ENCODE results near the gene STEAP1B. TPM values are rescaled to one million over a fixed set of nuclear protein-coding genes. Genes with fewer than 3 reads are reported as not detected.
"Not testable (repeated sequence)": the region's sequence is repeated elsewhere in the genome, so short reads cannot be mapped to it uniquely, and the experiment has no call there.

The STEAP1B gene
- total RNA-seq, 1 donor from 2014 or later, result 0.39 TPM

DNA sequence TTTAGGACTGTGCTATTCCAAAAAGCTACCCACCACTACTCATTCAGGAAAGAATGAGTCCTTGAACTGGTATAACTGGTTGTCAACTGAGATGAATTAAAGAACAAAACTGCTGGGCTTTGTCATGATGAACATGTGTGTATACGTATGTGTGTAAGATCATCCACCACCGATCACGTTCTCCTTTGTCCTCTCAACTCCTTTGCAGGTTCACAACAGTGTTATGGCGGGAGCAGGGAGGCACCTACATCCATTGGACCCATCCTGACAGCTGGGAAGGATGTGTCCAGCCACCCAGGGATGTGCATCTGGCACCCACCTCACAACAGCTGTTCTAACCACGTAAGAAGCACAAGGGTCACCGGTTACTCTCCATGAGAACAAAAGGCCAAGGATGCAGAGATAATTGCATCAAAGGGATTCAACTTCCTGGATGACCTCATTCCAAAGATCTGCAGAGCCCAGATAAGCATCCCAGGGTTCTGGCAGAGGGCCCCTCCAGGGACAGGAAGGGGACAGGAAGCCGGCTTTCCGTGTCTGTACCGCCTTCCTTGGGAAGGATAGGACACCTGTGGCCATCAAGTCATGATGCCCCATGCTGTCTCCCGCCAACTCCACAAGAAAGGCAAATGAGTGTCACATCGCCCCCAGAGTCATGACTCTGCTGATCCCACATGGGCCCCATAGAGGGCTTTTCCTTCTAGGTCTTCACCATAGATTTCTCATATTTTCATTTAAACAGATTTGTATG is 66.1 kb downstream of the STEAP1B start:
- intact Hi-C loops (cut with micrococcal nuclease), result no loop called here

DNA sequence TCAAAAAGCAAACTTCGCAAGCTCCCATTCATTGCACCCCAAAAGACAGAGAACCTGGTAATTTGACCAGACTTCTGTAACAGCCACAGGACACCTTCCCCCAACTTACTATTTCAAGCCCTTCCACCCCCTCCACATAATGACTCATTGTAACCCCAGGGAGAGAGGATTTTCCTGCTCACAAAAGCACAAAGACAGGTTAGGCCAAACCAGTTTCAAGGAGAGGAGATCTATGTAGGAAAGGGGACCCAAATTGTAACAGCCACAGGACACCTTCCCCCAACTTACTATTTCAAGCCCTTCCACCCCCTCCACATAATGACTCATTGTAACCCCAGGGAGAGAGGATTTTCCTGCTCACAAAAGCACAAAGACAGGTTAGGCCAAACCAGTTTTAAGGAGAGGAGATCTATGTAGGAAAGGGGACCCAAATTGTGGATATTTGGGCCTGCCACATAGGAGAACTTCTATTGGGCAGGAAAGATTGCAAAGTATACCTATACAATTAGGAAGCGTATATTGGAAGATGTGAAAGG is 66.8 kb downstream of the STEAP1B start:
- intact Hi-C loops (cut with micrococcal nuclease), result not testable (repeated sequence)

DNA sequence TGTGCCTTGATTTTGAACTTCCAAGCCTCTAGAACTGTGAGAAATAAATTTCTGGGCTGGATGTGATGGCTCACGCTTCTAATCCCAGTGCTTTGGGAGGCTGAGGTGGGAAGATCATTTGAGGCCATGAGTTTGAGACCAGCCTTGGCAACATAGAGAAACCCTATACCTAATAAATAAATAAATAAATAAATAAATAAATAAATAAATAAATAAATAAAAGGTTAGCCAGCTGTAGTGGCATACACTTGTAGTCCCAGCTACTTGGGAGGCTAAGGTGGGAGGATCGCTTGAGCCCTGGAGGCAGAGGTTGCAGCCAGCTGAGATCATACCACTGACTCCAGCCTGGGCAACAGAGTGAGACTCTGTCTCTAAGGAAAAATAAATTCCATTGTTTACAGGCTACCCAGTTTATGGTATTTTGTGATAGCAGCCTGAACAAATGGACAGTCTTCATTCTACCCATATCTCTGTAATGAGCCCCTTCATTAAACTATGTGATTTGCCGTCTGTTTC is 67.7 kb downstream of the STEAP1B start:
- intact Hi-C loops (cut with micrococcal nuclease), result no loop called here

DNA sequence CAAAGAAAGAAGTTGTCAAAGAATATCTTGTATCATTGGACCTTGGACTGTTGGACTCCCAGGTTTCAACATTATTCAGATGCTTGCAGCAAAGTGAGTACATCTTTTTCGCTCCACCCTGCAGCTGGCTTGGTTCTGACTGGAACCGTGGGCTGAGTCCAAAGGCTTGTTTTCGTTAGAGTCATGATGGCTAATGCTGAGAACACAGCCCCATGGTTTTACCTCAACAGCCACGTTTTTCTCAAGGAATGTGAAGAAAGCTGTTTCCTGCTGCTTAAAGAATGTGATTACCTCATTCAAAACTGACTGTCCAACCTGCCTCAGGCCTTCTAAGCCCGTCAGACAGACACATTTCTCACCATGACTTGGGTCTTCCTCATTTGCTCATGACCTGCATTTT is 69.5 kb downstream of the STEAP1B start:
- intact Hi-C loops (cut with micrococcal nuclease), result no loop called here

DNA sequence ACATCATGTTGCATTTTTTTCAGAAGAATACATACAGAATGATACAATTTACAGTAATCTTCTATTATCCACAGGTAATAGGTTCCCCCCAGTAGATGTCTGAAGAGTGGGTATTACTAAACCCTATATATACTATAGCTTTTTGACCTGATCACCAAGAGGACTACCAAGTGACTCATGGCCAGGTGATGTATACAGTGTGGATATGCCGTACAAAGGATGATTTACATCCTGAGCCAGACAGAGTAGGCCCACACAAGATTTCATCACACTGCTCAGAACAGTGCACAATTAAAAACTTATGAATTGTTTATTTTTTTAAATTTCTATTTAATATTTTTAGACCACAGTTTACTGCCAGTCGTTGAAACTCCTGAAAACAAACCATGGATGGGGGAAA is 70.6 kb downstream of the STEAP1B start:
- intact Hi-C loops (cut with micrococcal nuclease), result no loop called here

DNA sequence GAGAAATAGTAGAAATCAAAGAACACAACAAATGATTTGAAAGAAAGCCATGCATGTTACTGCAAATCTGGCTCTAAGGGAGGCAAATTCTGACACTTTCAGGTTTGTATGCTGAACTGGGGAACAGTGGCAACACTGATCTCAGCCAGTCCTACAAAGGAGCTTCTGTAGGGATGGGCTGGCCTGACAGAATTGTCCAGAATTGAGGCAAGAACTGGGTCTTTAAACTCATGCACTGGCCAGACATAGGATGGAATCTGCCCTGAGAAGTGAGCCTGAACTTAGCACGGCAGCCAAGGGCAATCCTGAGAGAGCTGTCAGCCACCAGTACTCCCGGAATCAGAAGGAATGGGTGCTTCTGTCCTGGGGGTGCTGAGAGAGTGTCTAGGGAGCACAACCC is 72.1 kb downstream of the STEAP1B start:
- intact Hi-C loops (cut with micrococcal nuclease), result no loop called here

DNA sequence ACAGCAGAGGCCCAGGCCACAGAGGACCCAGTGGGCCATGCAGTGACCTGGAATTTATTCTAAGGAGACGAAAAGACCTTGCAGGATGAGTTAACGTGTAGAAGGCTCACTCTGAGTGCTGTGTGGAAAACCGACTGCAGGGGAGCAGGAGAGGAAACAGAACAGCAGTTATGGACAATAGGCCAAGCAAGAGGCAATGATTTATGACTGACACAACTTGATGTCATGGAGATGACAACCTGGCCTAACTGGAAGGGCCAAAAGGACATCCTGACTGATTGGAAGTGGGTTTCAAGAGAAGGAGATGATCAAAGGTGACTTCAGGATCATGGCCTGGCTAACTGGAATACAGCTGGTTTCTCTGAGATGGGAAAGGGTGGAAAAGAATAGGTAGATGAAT is 72.9 kb downstream of the STEAP1B start:
- intact Hi-C loops (cut with micrococcal nuclease), result no loop called here

DNA sequence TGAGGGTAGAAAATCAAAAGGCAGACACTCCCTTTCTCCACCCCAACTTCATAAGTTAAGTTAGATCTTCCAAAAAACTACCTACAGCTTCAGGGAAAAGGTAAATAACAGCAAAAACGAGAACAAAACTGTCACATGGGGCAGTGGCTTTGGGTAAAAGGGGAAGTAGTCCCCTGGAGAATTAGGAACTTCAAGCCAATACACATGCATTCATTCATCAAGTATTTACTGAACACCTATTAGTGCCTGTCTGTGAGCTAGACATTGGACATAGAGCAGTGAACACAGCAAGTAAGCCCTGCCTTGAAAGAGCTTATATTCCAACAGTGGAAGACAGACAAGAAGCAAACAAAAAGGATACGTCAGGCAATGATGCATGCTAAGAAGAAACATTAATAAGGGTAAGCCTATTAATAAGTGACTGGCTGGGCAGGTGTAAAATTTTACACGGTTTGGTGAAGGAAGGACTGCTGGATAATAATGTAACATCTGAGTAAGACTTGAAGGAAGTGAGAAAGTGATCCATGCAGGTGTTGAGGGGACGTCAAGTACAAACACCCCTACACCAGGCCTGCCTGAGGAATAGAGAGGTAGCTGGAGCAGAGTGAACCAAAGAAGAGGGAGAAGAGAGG is 73.4 kb downstream of the STEAP1B start:
- intact Hi-C loops (cut with micrococcal nuclease), result no loop called here

DNA sequence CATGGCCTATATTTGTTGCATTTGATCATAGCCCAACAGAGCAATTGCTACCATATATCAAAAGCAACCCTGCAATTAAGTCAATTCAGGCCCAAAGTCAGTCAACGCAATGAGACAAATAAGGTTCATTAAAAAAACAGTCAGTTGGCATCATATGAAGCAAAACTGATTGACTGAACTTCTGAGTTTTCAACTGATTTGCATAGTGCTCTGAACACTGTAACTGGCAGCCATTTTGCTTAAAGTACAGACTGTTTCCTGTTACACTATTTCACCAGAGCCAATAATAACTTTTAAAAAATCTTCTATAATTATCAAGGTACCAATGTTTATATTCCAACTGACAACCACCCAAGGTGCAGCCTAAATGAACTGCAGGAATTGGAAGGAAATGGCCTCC is 74.6 kb downstream of the STEAP1B start:
- intact Hi-C loops (cut with micrococcal nuclease), result no loop called here

DNA sequence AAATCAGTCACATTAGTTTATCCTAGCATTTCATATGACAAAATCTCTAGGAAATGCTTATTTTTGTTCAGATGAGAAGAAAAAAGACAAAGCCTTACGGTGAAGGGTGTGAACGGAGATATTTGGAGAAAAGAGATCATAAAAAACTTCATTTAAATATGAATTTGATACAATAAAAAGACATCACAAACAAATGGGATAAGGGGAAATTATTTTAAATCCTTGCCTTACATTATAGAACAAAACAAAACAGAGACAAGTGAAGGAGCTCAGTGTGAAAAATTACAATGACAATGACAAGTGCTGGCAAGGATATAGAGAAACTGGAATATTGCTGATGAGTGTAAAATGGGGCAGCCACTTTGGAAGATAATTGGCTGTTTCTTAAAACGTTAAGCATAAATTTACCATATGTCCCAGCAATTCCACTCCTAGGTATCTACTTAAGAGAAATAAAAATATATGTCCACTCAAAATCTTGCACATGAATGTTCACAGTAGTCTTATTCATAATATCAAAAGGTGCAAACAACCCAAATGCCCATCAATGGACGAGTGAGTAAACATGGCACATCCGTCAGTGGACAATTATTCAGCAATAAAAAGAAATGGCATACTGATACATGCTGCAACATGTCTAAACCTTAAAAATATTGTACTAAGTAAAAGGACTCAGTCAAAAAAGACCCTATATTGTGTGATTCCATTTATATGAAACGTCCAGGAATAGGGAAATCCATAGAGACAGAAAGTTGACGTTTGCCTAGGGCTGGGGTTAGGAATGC is 77.0 kb downstream of the STEAP1B start:
- intact Hi-C loops (cut with micrococcal nuclease), result no loop called here

DNA sequence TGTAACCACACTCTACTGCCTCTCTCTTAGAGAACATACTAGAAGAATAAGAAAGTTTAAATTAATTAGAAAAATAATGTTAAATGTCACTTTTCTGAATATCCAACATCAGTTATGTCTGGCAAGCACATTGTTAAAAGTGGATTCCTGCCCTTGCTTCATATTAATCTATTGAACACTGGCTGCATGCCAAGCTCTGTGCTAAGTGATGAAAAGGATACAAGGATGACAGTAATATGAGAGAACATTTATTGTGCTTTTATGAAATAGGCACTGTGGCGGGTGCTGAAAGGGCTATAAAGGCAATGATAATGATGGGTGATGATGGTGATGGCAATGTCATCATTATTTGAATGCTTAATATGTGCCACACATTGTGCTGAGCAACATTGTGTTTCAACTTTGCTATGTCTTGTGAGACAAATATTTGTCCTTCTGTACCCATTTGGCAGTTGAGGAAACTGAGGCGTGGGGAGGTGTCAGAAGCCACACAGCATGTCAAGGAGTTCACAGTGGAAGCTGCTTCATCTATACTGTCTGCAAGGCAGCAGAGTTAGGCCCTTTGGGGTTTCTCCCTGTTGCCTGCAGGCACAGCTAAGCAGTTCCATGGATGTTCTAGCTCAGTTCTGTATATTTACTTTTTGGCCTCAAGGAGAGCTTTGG is 78.9 kb downstream of the STEAP1B start:
- intact Hi-C loops (cut with micrococcal nuclease), result no loop called here

DNA sequence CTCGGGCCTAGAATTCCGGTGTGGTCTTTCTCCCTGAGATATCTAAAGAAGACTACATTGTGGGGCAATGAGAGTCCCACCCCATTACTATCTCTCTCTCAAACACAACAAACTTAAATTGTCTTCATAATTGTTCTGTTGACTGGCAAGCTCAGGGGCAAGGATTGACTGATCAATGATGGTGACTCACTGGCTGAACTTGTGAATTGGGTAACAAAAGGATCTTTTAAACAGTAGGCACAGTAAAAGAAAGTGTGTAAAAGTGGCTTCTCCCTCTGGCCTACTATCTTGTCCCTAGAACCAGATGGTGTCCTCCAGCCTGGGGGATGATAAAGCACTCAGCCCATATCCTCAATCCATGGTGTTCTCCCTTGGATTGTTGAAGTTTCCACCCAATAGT is 80.0 kb downstream of the STEAP1B start:
- intact Hi-C loops (cut with micrococcal nuclease), result no loop called here

DNA sequence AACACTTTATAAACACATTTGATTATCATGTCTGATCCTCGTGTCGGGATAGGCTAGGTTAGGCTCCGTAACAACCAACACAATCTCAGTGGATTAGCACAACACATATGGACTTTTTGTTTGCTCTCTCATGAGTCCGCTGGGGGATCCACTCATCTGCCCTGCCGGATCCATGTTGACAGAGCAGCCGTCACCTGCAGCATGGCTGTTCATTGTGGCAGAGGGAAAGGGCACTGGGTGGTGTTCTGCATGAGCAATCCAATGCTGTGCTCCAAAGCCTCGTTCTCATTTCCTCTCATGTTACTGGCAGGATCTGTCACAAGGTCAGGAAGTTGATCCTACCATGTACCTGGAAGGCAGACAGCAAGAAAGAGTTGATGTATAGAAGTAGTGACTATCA is 80.5 kb downstream of the STEAP1B start:
- intact Hi-C loops (cut with micrococcal nuclease), result no loop called here

DNA sequence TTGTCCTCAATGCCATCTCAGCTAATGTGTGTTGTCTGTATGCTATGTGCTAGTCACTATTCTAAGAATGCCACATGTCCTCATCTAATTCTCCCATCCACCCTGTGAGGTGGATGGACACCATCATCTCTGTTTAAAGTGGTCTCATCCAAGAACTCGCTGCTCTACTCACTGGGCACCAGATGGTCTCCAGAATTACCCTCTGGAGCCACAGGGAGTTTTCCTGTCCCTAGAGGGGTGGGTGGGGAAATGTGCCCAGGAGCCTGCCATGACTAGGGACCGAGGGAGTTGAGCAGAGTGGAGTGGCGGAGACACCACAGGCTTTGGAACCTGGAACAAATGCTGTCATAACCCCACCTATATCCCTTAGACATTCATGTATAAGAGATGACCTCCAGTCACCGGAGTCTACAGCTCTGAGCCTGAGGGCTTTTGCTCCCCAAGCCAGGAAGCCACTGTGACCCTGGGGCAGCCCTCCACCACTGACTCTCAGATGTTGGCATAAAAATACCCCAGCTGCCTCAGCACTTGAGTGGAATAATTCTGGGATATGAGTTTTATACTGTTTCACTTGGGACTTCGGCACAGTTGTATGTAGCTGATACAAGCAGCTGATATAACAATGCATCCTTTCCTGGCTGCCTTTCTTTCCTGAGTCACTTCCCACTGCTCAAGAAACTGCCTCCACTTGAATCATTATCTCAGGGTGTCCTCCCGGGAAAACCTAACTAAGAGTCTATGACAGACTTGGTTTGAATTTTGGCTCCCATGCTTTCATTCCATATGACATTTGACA is 81.5 kb downstream of the STEAP1B start:
- intact Hi-C loops (cut with micrococcal nuclease), result no loop called here

DNA sequence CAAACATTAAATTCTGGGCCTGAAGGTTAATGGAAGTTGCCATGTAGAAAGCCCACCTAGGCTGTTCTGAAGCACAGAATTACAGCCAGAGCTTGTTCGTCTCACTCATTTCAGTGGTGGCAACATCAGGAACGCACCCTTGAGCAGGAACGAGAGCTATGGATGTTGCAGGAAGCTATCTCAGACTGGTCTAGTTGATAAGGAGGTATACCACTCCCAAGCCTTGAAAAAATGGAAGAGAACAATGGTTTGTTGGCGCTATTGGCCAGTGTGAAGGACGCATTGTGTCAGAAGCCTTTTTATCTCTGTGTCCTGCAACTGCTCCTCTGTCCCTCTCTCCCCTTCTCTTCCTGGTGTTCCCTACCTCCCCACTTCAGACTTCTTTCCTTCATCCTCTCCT is 82.1 kb downstream of the STEAP1B start:
- intact Hi-C loops (cut with micrococcal nuclease), result no loop called here

DNA sequence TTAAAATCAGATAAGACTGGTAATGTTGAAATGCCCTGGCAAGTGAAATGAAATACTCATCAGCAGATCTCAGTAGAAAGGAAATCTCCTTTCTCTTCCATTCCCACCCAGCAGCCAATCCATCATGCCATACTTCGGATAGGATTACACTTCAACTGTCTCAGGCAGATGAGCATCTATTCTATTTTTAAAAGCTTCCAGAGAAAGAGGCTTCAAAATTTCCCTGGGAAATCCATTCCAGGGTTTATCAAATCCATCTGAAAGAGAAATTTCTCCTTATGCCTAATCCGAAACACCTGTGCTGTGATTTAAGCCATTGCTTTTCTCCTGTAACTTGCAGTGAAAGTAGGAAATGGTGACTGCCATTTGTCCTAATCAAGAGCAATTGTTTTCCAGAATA is 82.6 kb downstream of the STEAP1B start:
- intact Hi-C loops (cut with micrococcal nuclease), result no loop called here

DNA sequence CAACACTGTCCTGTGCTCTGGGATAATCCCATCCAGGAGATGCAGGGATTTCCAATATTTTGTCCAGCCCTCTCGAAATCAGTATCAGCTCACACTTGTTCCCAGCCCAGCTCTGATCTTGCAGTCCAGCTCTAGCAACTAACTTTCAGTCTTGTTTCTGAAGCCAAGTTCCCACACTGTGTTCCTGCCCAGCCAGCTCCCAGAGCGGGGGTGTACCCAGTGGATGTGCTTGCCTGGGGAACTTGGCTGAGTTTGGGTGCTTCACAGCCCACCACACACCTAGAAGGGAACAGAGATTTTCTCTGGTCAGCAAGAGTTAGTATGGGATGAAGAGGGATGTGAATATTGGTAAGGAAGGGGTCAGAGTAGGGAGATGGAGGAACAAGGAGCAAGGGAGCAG is 85.6 kb downstream of the STEAP1B start:
- intact Hi-C loops (cut with micrococcal nuclease), result no loop called here

DNA sequence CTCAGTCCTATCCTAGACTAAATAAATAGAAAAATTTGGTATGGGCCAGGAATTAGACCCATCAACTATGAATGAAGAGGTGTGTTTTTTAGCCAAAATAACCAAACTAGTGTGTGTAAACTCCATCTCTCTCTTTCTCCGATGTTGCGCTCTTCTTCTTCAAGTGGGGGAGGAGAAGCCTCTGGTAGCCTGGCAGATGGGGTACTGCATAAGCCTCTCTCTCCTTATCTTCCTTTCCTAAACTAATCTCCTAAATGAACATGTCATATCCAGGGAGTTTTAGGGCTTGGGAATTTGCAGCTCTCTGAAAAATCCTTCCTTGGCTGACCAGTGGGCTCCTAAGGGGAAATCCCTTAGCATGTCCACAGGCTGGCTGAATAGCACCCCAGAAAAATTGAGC is 86.8 kb downstream of the STEAP1B start:
- intact Hi-C loops (cut with micrococcal nuclease), result no loop called here

DNA sequence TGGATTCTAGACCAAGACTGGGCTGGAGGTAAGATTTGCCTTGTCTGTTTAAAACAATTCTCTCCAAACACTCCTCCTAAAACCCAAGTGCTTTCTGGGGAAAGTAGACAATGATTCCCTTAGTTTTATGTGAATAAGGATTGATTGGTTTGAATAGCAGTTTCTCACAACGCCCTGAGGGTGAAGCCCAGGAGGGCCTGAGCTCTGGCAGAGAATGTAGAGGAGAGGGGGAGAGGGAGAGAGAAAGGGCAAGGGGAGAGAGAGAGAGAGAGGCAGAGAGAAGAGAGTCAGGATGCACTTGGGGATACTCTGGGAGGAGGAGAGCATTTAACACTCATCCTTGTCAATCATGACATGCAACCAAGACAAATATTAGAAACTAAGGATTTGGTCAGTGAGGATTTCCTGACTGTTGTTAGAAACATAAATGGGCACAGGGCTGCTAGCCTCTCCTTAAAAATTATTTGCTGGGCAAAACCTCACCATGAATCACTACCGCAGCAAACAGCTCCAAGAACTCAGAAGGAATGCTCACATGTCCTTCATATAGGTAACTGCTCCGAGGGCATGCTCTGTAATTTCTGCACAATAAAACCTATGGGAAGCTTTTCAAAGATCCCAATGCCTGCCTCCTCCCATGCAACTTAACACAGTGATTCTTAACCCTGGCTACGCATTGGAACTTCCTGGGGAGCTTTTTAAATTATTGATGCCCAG is 87.9 kb downstream of the STEAP1B start:
- intact Hi-C loops (cut with micrococcal nuclease), result no loop called here

DNA sequence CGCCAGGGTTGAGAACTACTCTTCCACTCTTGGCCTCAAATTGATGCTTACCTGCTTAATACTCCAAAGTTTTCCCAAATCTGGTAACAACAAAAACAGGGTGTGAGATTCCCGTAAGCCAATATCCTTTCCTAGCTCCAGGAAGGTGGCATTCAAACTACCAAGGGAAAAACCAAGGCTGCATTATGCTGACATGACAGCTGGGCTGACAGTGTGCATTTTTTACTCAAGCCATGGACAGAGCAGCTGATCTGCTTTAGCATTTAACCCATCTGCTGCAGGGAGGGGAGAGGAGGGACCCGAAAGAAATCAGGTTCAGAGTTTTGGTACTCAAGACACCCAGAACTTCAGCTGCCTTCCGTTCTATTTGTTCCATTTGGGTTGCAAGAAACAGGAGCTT is 93.3 kb downstream of the STEAP1B start:
- intact Hi-C loops (cut with micrococcal nuclease), result no loop called here

All from T-helper 1 cell treated with Interleukin-12 subunit alpha and Interleukin-12 subunit beta and Interleukin-4 antibody, amounts not matched to agents 30 ng/mL and 1 ng/mL, for 36 hours (primary cell).